ENCODE results near the gene NHLRC2.

DNA sequence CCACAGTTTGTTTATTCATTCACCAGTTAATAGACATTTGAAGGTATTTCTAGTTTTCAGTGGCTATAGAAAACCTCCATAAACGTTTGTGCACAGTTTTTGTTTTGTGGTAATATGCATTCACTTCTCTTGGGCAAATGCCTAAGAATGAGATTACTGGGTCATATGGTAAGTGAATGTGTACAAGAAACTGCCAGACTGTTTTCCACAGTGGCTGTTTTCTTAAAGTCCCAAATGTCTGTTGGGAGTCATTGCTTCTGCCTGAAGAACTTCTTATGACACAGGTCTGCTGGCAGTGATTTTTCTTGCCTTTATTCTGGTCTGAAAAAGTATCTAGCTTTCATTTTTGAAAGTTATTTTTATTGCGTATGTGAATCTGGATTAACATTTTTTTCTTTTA, 35.5 kb downstream of the NHLRC2 start:
- TF ChIP-seq CTCF (IDR thresholded peaks at IDR 0.05; ENCODE audit: poor library complexity, severe bottlenecking) (no peak), EZH2 (IDR thresholded peaks at IDR 0.05; ENCODE audit: borderline replicate concordance, insufficient read depth, low read length, poor library complexity, severe bottlenecking) (no peak), EP300 (conservative IDR thresholded peaks at IDR 0.05; ENCODE audit: poor library complexity, severe bottlenecking) (no peak)

All from neural cell (in vitro differentiated cells).